GM12878 (cell line): ENCODE data around the gene DCTN4. TPM values are rescaled to one million over a fixed set of nuclear protein-coding genes. Genes with fewer than 3 reads are reported as not detected.

Experiments
- ATAC-seq: fragments of 200-7000 bp; cut with Tn5 transposase; 3 replicates; pipeline ENCODE4 v1.9.1; 2020; ENCODE audit warnings: mild to moderate bottlenecking, moderate library complexity
- BruUV-seq: library from RNA; stranded (reverse); fragments of 400-500 nt; replicated peaks from 2 replicates; lab custom pipeline; 2021; lab: Mats Ljungman, UMichigan
- CTCF ChIA-PET: fragments of 300-600 bp; sonication (Branson Sonifier 250); formaldehyde crosslinking; extraction: SDS; loops from one replicate; lab custom pipeline; 2021; ENCODE audit warnings: inconsistent platforms; lab: Yijun Ruan, JAX
- POLR2A ChIA-PET: fragments of 350-600 bp; formaldehyde crosslinking; extraction: SDS; loops from one replicate; lab custom pipeline; 2021; ENCODE audit warnings: inconsistent platforms; lab: Charles Lee
- RAD21 ChIA-PET: fragments of 300-600 bp; sonication (Branson Sonifier 250); formaldehyde crosslinking; loops from one replicate; lab custom pipeline; 2023; ENCODE audit warnings: antibody characterized with exemption; ENCODE audit not compliant: unreplicated experiment; lab: Charles Lee
- SMC1A ChIA-PET: fragments of 300-600 bp; sonication (Branson Sonifier 250); formaldehyde crosslinking; loops from one replicate; lab custom pipeline; 2023; ENCODE audit not compliant: unreplicated experiment, uncharacterized antibody; lab: Charles Lee
- DNase-seq: peaks from one replicate; pipeline ENCODE4 v3.0.0-alpha.2; 2011; ENCODE audit warnings: low read depth, low spot score
- FAIRE-seq: peaks from 3 replicates; lab custom pipeline; 2011; peaks lifted over from hg19 to GRCh38; lab: Jason Lieb, UNC
- H2AFZ ChIP-seq: 2 replicates; pipeline ENCODE4 v1.6.0; 2011; ENCODE audit warnings: low read depth, low read length, control low read depth; ENCODE audit not compliant: control insufficient read depth
- H3K27ac ChIP-seq: 2 replicates; pipeline ENCODE4 v1.5.1; 2011; ENCODE audit warnings: control low read depth; ENCODE audit not compliant: control insufficient read depth, insufficient read depth
- H3K27me3 ChIP-seq, 2 experiments: replicated peaks in 1 of 2; 2 replicates each; pipeline versions ENCODE4 v1.6.0 to v1.6.1; 2011; ENCODE audit warnings: low read length in 1 of 2; ENCODE audit not compliant: control insufficient read depth in 2 of 2, insufficient read depth in 2 of 2
- H3K36me3 ChIP-seq, 2 experiments: 2 replicates each; pipeline ENCODE4 v1.5.1; 2011; ENCODE audit warnings: low read length in 1 of 2; ENCODE audit not compliant: control insufficient read depth in 2 of 2, insufficient read depth in 2 of 2
- H3K4me1 ChIP-seq: 2 replicates; pipeline ENCODE4 v1.6.1; 2011; ENCODE audit warnings: mild to moderate bottlenecking, low read length, moderate library complexity, mixed read lengths; ENCODE audit not compliant: control insufficient read depth, insufficient read depth
- H3K4me2 ChIP-seq: 2 replicates; pipeline ENCODE4 v1.6.0; 2011; ENCODE audit warnings: control low read depth; ENCODE audit not compliant: control insufficient read depth, insufficient read depth
- H3K4me3 ChIP-seq: fragments of 200-600 bp; sonication (generic); 2 replicates; pipeline ENCODE4 v1.5.1; 2016
- H3K79me2 ChIP-seq: 2 replicates; pipeline ENCODE4 v1.6.0; 2011; ENCODE audit warnings: low read length; ENCODE audit not compliant: control insufficient read depth, insufficient read depth
- H3K9ac ChIP-seq: 2 replicates; pipeline ENCODE4 v1.8.0; 2011; ENCODE audit warnings: low read length, control low read depth, mixed read lengths; ENCODE audit not compliant: control insufficient read depth, insufficient read depth
- H3K9me3 ChIP-seq: replicated peaks from 3 replicates; pipeline ENCODE4 v1.5.1; 2011; ENCODE audit warnings: mild to moderate bottlenecking, low read length; ENCODE audit not compliant: control insufficient read depth, insufficient read depth
- H4K20me1 ChIP-seq: 2 replicates; pipeline ENCODE4 v1.6.0; 2011; ENCODE audit not compliant: control insufficient read depth, insufficient read depth
- ATF7 ChIP-seq: fragments of 450-650 bp; IDR thresholded peaks from 2 replicates; pipeline ENCODE4 v1.6.1; 2016; ENCODE audit warnings: low read depth, mild to moderate bottlenecking
- CBFB ChIP-seq: IDR thresholded peaks from 2 replicates; pipeline ENCODE4 v1.6.1; 2016; ENCODE audit warnings: antibody characterized with exemption, low read depth
- MTA2 ChIP-seq: fragments of 450-650 bp; IDR thresholded peaks from 2 replicates; pipeline ENCODE4 v1.6.1; 2016; ENCODE audit warnings: low read depth, mild to moderate bottlenecking, moderate library complexity
- NFIC ChIP-seq: IDR thresholded peaks from 2 replicates; pipeline ENCODE4 v1.6.1; 2012; ENCODE audit warnings: low read depth, mild to moderate bottlenecking, inconsistent platforms, low read length, moderate library complexity
- RAD21 ChIP-seq: IDR thresholded peaks from 2 replicates; pipeline ENCODE4 v1.6.1; 2011; ENCODE audit warnings: mild to moderate bottlenecking, low read depth, low read length, moderate library complexity; ENCODE audit not compliant: insufficient read depth
- WGBS: methylation state at CpG from one replicate; pipeline ENCODE4 v1.1.6; 2016; ENCODE audit warnings: low lambda C conversion rate; ENCODE audit not compliant: insufficient replicate concordance, insufficient coverage; ENCODE audit errors: missing lambda C conversion rate; 5-methylcytosine and 5-hydroxymethylcytosine counted together
- in situ Hi-C: fragments of 300-500 bp; cut with MboI; formaldehyde crosslinking; loops from 9 replicates; pipeline ENCODE4 v1.14.3; 2018; ENCODE audit warnings: mixed read lengths
- intact Hi-C: fragments of 100-400 bp; cut with micrococcal nuclease; formaldehyde crosslinking; loops from one replicate; pipeline ENCODE4 v1.14.2; 2022; ENCODE audit not compliant: unreplicated experiment
- polyA plus RNA-seq, 11 experiments: library from polyadenylated mRNA; depleted of rRNA in 4 of 11; unstranded in 6 of 11; stranded (reverse) in 5 of 11; fragments of >200 nt; fragmentation: Nextera tagmentation in 4 of 11; fragmentation: Illumina TruSeq in 1 of 11; extraction: Ambion mirVana in 4 of 11; extraction: Trizol in 1 of 11; gene quantifications; 1 replicate in 1 of 11; 2 replicates in 10 of 11; pipeline versions ENCODE4 v1.2.1 to v1.2.3, GENCODE V29; 2011 to 2016; ENCODE audit warnings: inconsistent platforms in 2 of 11, missing spikeins in 2 of 11, low read depth in 1 of 11
- total RNA-seq, 4 experiments: library from RNA; depleted of rRNA in 3 of 4; stranded (reverse); fragments of >200 nt in 3 of 4; fragmentation: Illumina TruSeq in 1 of 4; extraction: Trizol in 1 of 4; gene quantifications; 2 replicates each; pipeline versions ENCODE4 v1.2.1 to v1.2.3, GENCODE V29; 2013 to 2021

The DCTN4 gene
- total and polyA plus RNA-seq, 10 of the 15 experiments (the other 5 are each of a cell fraction or from before 2014, with no cell fraction given), result 7.6 to 27.8 (median 18.0) TPM

DNA sequence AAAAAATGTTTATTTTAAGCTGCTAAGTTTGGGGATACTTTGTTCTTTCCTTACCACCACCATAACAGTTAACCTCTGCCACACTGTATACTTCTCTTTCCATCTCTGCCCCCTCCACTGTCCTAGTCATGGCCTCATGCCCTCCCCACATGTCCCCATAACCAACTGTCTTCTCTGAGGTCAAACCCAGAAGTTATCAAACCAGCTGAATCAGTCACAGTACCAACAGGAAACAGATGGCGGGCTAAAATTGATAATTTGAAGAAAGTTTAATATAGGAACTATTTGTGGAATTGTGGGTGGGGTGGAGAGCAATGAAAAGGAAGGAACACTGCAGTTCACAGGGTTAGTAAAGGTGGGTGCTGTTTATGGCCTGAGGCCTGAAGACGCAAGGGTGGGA lies 5.7 kb upstream of the DCTN4 start (continued):
- TF ChIP-seq ATF7 (no peak), NFIC (no peak), MTA2 (no peak)
- TF ChIP-seq, all 136 proteins: peak for 0

DNA sequence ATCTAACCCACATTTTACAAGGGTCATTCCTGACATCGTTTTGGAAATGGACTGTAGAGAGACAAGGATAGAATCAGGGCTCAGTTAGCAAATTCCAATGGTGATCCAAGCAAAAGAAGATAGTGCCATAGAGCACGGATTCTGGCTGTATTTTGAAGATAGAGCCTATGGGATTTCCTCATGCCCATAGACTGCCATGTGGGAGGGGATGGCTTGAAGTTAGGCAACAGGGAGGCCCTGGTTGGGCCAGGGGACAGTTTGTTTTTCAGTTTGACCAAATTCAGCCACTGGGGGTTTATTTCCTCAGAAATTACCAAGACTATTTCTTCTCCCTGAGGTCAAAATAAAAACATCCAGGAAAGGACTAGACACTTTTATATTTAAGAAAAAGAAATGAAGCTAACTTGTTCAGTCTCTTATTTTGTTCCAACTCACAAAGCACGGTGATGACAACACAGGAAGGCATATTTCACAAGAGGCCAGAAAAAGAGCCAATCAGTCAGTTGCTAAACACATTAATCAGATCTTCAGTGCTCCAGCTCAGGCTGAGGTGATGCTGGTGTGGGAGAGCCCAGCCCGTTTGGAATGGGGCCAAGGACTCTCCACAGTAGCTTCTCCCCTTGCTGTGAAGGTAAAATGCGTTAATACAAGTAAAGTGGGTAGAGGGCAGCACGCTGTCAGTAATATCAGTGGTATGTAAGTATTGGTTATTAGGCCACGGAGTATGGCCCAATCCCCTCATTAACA lies 4.4 kb upstream of the DCTN4 start:
- intact Hi-C loops (no loop called here), in situ Hi-C loops (no loop called here)
- no peaks in the 10 kb centered on the region for H3K27me3 ChIP-seq
- H3K36me3 ChIP-seq, result no peaks in the 10 kb centered on the region
- ATAC-seq (no peak), FAIRE-seq (no peak)
- WGBS, result 38% methylated on average over 7 of the region's 7 CpGs
- CTCF ChIA-PET, result interaction anchor here (1.5 to 2.1 kb wide), 3 partner anchors 29 to 202 kb away, joined by 4 to 6 read pairs (median 4); no protein-coding TSS in a partner anchor
- no peak overlapping the region for H3K9ac ChIP-seq
- TF ChIP-seq RAD21, result 0 out of 2 replicates have a peak, but pooled peaks have one; percentile 5
- no peak for TF ChIP-seq CBFB
- TF ChIP-seq, all 136 proteins: peak for 1
- Histone ChIP-seq H3K4me2 (no peak overlapping the region), H2AFZ (peak overlapping the region; percentile 37; the same call in 1 of the 2 replicates), H4K20me1 (no peaks in the 10 kb centered on the region), H3K4me3 (no peak overlapping the region), H3K79me2 (peaks cover 3% of the 10 kb centered on the region), H3K9me3 (no peaks in the 10 kb centered on the region; the same call in 2 of the 3 replicates), H3K4me1 (peaks cover 4% of the 10 kb centered on the region; the same call in 1 of the 2 replicates), H3K27ac (no peak overlapping the region)
- no TSS peak for BruUV-seq
- ChIA-PET SMC1A (interaction anchor here (0.7 to 1.6 kb wide), 4 partner anchors 12 to 39 kb away, joined by 3 read pairs; no protein-coding TSS in a partner anchor), POLR2A (no interaction called here), RAD21 (interaction anchor here (0.9 to 1.6 kb wide), 3 partner anchors 17 to 202 kb away, joined by 3 to 4 read pairs (median 3); partner anchors contain the start of gene IRGM)
- DNase-seq, result no peak
